ENCODE results near the gene GLP2R. TPM values are rescaled to one million over a fixed set of nuclear protein-coding genes. Genes with fewer than 3 reads are reported as not detected.

Gene GLP2R
- total and polyA plus RNA-seq, 2 of the 8 experiments (the other 6 are each of a cell fraction or from before 2014, with no cell fraction given): not detected

GRCh38 chr17:9911089-9911488, 85.4 kb downstream of the GLP2R start:
- Histone ChIP-seq H2BK120ac (replicated peaks; ENCODE audit: low read depth, low read length) (no peak overlapping the region), H2BK12ac (ENCODE audit: low read depth, low read length) (no peak overlapping the region), H4K5ac (ENCODE audit: insufficient read length, low read depth, low read length) (no peak overlapping the region), H3K4ac (replicated peaks; ENCODE audit: insufficient read length, low read depth, low read length) (no peak overlapping the region), H3K23ac (ENCODE audit: insufficient read length) (no peak overlapping the region), H3K14ac (ENCODE audit: insufficient read length) (no peak overlapping the region), H2AFZ (ENCODE audit: low read length) (no peak overlapping the region), H3K9ac (replicated peaks in 1 of 4; ENCODE audit: extremely low read depth in 1 of 4, low read depth in 3 of 4, low read length in 3 of 4) (no peak overlapping the region), H3K27ac (ENCODE audit: low read depth, low read length) (no peak overlapping the region), H3K27me3 (replicated peaks in 1 of 4; ENCODE audit: control insufficient read depth in 3 of 4, extremely low read depth in 1 of 4, insufficient read depth in 3 of 4, low read length in 3 of 4) (no peaks in the 10 kb centered on the region; a peak in 1 of 7 replicates), H3K4me3 (ENCODE audit: extremely low read depth in 1 of 4, insufficient read depth in 2 of 4, low read depth in 3 of 4, low read length in 4 of 4) (no peak overlapping the region), H2AK5ac (ENCODE audit: low read depth, low read length) (no peak overlapping the region), H3K4me1 (replicated peaks in 1 of 4; ENCODE audit: control insufficient read depth in 3 of 4, insufficient read depth in 4 of 4, low read length in 3 of 4) (peaks cover 0 to 4% (median 2%) of the 10 kb centered on the region in 4 experiments; a peak in 3 of 7 replicates), H3K4me2 (ENCODE audit: insufficient read depth in 1 of 2, low read depth in 2 of 2, low read length in 2 of 2) (no peak overlapping the region), H3K18ac (ENCODE audit: extremely low read depth, low read length) (no peak overlapping the region), H3K23me2 (ENCODE audit: low read depth, low read length) (no peaks in the 10 kb centered on the region), H2BK15ac (ENCODE audit: low read length) (no peak overlapping the region), H4K20me1 (replicated peaks in 1 of 2; ENCODE audit: control insufficient read depth in 1 of 2, insufficient read depth in 2 of 2, low read length in 2 of 2) (no peaks in the 10 kb centered on the region), H3K79me2 (ENCODE audit: control insufficient read depth in 1 of 2, insufficient read depth in 2 of 2, low read length in 2 of 2) (no peaks in the 10 kb centered on the region), H2BK20ac (ENCODE audit: low read length) (no peak overlapping the region), H4K91ac (replicated peaks; ENCODE audit: insufficient read length, low read length) (no peak overlapping the region), H2BK5ac (ENCODE audit: low read depth, low read length) (no peak overlapping the region), H3K79me1 (ENCODE audit: low read depth, low read length) (no peaks in the 10 kb centered on the region), H3K9me3 (ENCODE audit: insufficient read depth in 2 of 2, low read depth in 1 of 2, low read length in 1 of 2) (no peaks in the 10 kb centered on the region), H3K36me3 (ENCODE audit: control insufficient read depth in 2 of 4, insufficient read depth in 4 of 4, low read length in 3 of 4) (no peaks in the 10 kb centered on the region), H3K56ac (replicated peaks; ENCODE audit: insufficient read length, low read depth, low read length) (no peak overlapping the region), H4K8ac (ENCODE audit: extremely low read depth, insufficient read depth, low read length) (no peak overlapping the region)
- WGBS, 2 experiments (ENCODE audit: extremely low coverage in 1 of 2, insufficient coverage in 1 of 2, insufficient read length in 1 of 2, insufficient replicate concordance in 2 of 2, low coverage in 1 of 2, low lambda C conversion rate in 2 of 2, missing lambda C conversion rate in 1 of 2): 89% methylated on average over 11 of the region's 12 CpGs; no CpG with 5 or more reads in 1 of the 2 experiments
- no peak for FAIRE-seq
- ChIA-PET POLR2A (ENCODE audit: partially characterized antibody) (no interaction called here), CTCF (ENCODE audit: partially characterized antibody) (interaction anchor here (0.7 to 1.5 kb wide), 2 partner anchors 22 to 49 kb away, joined by 3 to 5 read pairs; no protein-coding TSS in a partner anchor)
- no peak for DNase-seq (ENCODE audit: low read depth in 1 of 2, low spot score in 2 of 2)
- TF ChIP-seq RBBP5 (IDR thresholded peaks at IDR 0.05; ENCODE audit: borderline replicate concordance, low read depth, low read length) (no peak), TBP (IDR thresholded peaks at IDR 0.05; ENCODE audit: low read depth, low read length) (no peak), EZH2 (IDR thresholded peaks at IDR 0.05; ENCODE audit: low read depth, low read length, severe bottlenecking) (no peak), BRCA1 (IDR thresholded peaks at IDR 0.05; ENCODE audit: low read depth, low read length) (no peak), RAD21 (IDR thresholded peaks at IDR 0.05 in 1 of 2, conservative IDR thresholded peaks at IDR 0.05 in 1 of 2; ENCODE audit: low read depth in 2 of 2, low read length in 2 of 2) (no peak), SIX5 (IDR thresholded peaks at IDR 0.05; ENCODE audit: low read depth, low read length) (no peak), NANOG (IDR thresholded peaks at IDR 0.05; ENCODE audit: insufficient read depth, low read depth, low read length, poor library complexity, severe bottlenecking) (no peak)

Measured in H1 (cell line).